Renal cortex interstitium (tissue), 11 donors: Measurements from ENCODE around the gene CPLANE2. TPM values are rescaled to one million over a fixed set of nuclear protein-coding genes. Genes with fewer than 3 reads are reported as not detected.
"Not testable (repeated sequence)": the region's sequence is repeated elsewhere in the genome, so short reads cannot be mapped to it uniquely, and the experiment has no call there.

Experiments
- DNase-seq, 11 donors: peaks; one replicate each; pipeline ENCODE4 v3.0.0-alpha.2; 2013; ENCODE audit warnings: low read depth in 9 of 11, low spot score in 4 of 11; ENCODE audit errors: extremely low read depth in 1 of 11
- polyA plus RNA-seq, 3 donors: library from polyadenylated mRNA; unstranded; fragments of 120-200 nt; gene quantifications; one replicate each; pipeline ENCODE4 v1.2.1, GENCODE V29; 2013; ENCODE audit not compliant: insufficient read length in 3 of 3

The CPLANE2 gene
- polyA plus RNA-seq, 3 donors: 3.2 to 6.1 (median 5.9) TPM

- DNase-seq: no peak
These were observed 34.4 kb downstream of the CPLANE2 start for GRCh38 chr1:16202281-16203210.

DNA sequence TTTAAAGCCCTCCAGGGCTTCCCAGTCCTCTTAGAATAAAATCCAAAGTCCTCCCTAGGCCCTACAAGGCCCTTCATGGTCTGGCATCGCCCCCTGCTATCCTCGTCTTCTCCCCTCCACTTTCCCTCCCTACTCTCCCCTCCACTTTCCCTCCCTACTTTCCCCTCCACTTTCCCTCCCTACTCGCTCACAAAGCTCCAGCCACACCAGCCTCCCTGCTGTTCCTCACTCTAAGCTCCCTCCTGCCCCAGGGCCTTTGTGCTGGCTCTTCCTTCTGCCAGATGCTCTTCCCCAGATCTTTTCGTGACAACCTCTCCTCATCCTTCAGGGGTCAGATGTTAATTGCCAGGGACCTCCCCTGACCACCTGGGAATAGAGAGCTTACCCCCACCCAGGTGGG is 37.3 kb downstream of the CPLANE2 start:
- DNase-seq: no peak

- no peak for DNase-seq
These were observed 37.9 kb downstream of the CPLANE2 start for GRCh38 chr1:16199157-16199501.

- no peak for DNase-seq
These were observed 38.4 kb downstream of the CPLANE2 start for GRCh38 chr1:16198444-16199156.

- DNase-seq: no peak
These were observed 40.1 kb downstream of the CPLANE2 start for GRCh38 chr1:16196874-16197273.

GRCh38 chr1:16196139-16196538 is 40.8 kb downstream of the CPLANE2 start:
- DNase-seq: not testable (repeated sequence)

DNA sequence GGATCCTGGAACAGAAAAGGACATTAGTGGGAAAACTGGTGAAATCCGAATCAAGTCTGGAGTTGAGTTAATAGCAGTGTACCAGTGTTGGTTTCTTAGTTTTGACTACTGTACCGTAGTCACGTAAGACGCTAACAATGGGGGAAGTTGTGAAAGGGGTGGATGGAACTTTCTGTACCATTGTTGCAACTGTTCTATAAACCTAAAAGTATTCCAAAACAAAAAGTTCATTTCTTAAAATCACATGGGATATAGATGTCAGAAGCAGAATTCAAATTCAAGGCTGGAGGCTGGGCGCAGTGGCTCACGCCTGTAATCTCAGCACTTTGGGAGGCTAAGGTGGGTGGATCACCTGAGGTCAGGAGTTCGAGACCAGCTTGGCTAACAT is 41.5 kb downstream of the CPLANE2 start:
- DNase-seq: no peak

DNA sequence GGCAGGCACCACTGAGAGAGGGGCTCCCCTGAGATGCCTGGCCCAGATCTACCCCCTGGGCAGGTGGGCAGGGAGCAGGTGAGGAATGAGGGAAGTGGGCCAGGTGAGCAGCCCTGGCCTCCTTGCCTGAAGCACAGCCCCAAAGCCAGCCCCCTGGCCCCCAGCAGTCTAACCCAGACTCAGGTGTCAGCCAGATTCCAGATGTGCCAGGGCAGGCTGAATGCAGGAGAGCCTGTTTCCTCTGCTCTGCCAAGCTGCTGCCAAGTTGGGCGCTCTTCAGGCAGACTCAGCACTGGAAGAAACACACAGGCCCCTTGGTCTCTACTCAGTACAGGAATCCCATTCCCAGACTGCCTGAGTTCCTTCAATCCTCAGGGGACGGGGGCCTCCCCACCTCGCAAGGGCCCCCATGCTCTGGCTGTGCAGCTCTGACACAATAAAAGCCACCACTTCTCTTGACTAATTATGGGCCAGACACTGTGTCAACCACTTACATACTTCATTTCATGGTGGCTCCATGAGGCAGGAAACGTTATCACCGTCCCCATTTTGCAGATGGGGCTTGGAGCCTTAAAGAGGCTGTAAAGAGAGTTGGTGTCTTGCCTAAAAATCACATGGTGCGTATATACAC is 45.0 kb downstream of the CPLANE2 start:
- DNase-seq: no peak

- DNase-seq: no peak
These were observed 45.7 kb downstream of the CPLANE2 start for GRCh38 chr1:16191309-16191708.

DNA sequence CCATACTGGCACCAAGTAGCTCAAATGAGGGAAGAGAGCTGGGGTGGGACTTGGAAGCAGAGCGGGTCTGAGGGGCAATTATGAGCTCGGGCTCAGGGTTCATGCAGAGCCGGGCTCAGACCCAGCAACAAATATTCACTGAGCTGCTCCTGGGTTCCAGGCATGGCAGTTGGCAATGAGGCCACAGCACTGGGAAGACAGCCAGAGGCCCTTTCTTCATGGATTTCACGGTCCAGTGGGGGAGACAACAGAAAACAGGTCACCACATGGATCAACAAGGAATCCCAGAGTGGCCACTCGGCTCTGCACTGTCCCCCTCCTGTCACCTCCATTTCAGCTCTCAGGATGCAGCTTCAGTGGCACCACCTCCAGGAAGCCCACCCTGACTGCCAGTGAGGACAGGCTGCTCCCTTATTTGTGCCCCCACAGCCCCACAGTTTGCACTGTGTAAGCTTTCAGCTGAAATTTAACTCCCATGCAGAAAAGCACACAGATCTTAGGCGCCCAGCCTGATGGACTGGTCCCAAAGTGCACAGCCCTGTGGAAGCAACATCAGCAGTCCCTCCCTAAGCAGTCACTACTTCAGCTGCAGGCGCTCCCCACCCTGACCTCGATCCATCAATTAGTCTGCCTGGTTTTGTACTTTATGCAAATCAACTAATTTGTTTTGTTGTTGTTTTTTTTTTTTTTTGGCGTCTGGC is 46.9 kb downstream of the CPLANE2 start:
- DNase-seq: no peak

GRCh38 chr1:16189003-16189402 is 48.0 kb downstream of the CPLANE2 start:
- DNase-seq: no peak

DNA sequence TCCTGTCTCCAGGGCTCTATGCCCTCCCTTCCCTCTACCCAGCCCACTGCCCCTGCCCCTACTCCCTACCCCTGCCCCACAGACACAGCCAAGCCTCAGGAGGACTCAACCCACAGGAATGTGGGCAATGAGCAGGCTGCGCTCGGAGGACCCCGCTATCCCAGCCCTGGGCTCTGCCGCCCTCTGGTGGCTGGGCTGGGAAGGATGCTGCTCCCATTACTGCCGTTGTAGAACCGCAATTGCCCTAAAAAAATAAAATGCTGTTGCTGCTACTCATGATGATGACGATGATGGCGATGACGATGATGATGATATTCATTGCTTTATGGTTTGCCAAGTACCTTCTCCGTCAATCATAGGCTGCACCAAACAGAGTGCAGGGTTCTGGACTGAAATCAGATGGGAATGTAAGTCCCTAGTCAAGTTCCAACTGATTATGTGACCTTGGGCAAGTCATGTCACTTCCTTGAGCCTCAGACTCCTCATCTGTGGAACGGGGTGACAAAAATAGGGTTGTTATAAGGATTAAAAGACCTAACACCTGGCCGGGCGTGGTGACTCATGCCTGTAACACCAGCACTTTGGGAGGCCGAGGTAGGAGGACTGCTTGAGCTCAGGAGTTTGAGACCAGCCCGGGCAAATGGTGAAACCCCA is 49.1 kb downstream of the CPLANE2 start:
- peak in 3 of 11 donors; percentile 54 to 67 (median 57) for DNase-seq

DNA sequence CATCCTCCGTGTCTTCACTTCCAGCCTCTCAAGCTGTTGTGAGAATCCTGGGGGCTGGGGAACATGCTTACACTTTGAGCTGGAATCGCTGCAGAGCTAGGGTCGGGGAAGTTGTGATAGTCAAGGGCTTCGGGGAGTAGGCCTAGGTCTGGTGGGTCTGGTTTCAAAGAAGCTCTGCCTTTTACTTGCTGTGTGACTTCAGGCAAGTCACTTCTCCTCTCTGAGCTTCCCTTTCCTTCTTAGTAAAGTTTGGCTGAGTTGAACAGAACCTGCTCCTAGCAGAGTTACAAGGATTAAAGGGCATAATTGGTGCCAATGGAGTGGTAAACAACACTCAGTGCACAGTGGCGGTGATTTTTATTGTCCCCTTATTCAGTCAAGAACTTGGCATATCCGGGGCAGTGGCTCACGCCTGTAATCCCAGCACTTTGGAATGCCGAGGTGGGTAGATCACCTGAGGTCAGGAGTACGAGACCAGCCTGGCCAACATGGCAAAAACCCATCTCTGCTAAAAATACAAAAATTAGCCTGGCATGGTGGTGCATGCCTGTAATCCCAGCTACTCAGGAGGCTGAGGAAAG is 50.2 kb downstream of the CPLANE2 start:
- no peak for DNase-seq

DNA sequence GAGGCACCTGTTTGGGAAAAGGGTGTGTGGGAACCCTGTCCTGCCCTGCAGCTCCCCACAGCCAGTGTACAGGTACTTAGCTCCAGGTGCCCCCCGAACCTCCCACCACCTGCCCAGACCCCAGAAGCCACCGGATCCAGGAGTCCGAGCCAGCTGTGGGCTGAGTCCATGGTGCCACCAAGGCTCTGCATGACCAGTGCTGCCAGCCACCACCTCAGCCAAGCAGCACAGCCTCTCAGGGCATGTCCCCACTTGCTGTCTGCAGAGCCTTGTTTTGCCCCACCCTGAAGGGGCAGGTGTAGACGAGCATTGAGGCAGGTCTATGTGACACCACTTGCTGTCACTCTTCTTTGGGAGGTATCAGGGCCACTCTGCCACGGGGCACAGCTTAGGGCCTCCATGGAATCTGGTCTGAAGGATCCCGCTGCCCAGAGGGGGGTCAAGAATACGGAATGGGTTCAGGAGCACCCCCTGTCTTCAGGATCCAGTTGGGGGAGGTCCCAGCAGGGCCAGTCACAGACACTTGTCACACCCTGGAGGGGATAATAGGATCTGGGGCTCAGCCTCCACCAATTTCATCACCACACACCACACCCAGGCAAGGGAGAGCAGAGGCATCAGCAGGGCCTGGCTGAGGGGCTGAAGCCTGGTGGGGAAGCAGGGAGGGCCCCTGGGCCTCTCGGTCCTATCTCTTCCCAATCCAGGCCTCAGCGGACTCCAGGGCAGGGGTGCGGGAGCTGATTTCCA is 52.3 kb downstream of the CPLANE2 start:
- DNase-seq: no peak

- no peak for DNase-seq
These were observed 53.0 kb downstream of the CPLANE2 start for GRCh38 chr1:16183765-16184556.

DNA sequence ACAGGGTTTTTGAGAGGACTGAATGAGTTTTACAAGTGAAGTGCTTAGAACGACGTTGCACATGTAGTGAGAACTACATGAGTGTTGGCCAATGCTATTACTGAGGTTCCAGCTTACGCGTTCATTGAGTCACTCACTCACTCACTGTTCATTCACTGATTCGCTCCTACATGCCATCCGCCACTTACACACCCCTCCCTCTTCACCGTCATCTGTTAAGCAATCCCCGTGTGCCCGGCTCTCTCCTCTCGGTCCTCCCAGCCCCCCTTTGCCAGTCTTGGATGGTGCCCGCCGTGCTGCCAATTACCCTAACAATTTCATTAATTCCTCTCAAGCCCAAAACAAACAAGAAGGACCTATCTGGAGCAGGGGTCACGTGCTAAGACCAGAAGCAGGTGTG is 53.8 kb downstream of the CPLANE2 start:
- DNase-seq: no peak
